ENCODE measurements around the gene LYSMD2.
A peak's percentile ranks its signal among the peaks of the same experiment; 100 is the strongest.
"Not testable (repeated sequence)": the region's sequence is repeated elsewhere in the genome, so short reads cannot be mapped to it uniquely, and the experiment has no call there.

Gene LYSMD2

GRCh38 chr15:51737522-51738305 lies at the start of gene LYSMD2:
LYSMD2 (minus strand) TSS chr15:51737655; CDS start chr15:51737622, 33 bp downstream.
- DNase-seq (ENCODE audit: low read depth): peak; percentile 62

GRCh38 chr15:51787130-51787529 lies 49.7 kb upstream of the LYSMD2 start:
- DNase-seq (ENCODE audit: low read depth): not testable (repeated sequence)

GRCh38 chr15:51783967-51784366 lies 46.5 kb upstream of the LYSMD2 start:
- DNase-seq (ENCODE audit: low read depth): no peak

GRCh38 chr15:51782357-51782896 lies 45.0 kb upstream of the LYSMD2 start:
- DNase-seq (ENCODE audit: low read depth): no peak

GRCh38 chr15:51781506-51781905 lies 44.1 kb upstream of the LYSMD2 start:
- no peak for DNase-seq (ENCODE audit: low read depth)

GRCh38 chr15:51780636-51781035 lies 43.2 kb upstream of the LYSMD2 start:
- no peak for DNase-seq (ENCODE audit: low read depth)

GRCh38 chr15:51776952-51777569 lies 39.6 kb upstream of the LYSMD2 start:
- peak; percentile 30 for DNase-seq (ENCODE audit: low read depth)

- DNase-seq (ENCODE audit: low read depth): no peak
Measured at GRCh38 chr15:51775967-51776816, 38.7 kb upstream of the LYSMD2 start.

- DNase-seq (ENCODE audit: low read depth): no peak
Measured at GRCh38 chr15:51774916-51775315, 37.5 kb upstream of the LYSMD2 start.

- no peak for DNase-seq (ENCODE audit: low read depth)
Measured at GRCh38 chr15:51771773-51772172, 34.3 kb upstream of the LYSMD2 start.

- DNase-seq (ENCODE audit: low read depth): no peak
Measured at GRCh38 chr15:51770902-51771301, 33.4 kb upstream of the LYSMD2 start.

- DNase-seq (ENCODE audit: low read depth): no peak
Measured at GRCh38 chr15:51768018-51768417, 30.6 kb upstream of the LYSMD2 start.

GRCh38 chr15:51766341-51766740 lies 28.9 kb upstream of the LYSMD2 start:
- DNase-seq (ENCODE audit: low read depth): no peak

- DNase-seq (ENCODE audit: low read depth): no peak
Measured at GRCh38 chr15:51765751-51766150, 28.3 kb upstream of the LYSMD2 start.

- no peak for DNase-seq (ENCODE audit: low read depth)
Measured at GRCh38 chr15:51760805-51761204, 23.4 kb upstream of the LYSMD2 start.

- no peak for DNase-seq (ENCODE audit: low read depth)
Measured at GRCh38 chr15:51759557-51760070, 22.2 kb upstream of the LYSMD2 start.

GRCh38 chr15:51758645-51759044 lies 21.2 kb upstream of the LYSMD2 start:
- DNase-seq (ENCODE audit: low read depth): no peak

GRCh38 chr15:51757450-51757849 lies 20.0 kb upstream of the LYSMD2 start:
- DNase-seq (ENCODE audit: low read depth): no peak

GRCh38 chr15:51756482-51756881 lies 19.0 kb upstream of the LYSMD2 start:
- no peak for DNase-seq (ENCODE audit: low read depth)

GRCh38 chr15:51755790-51756189 lies 18.3 kb upstream of the LYSMD2 start:
- no peak for DNase-seq (ENCODE audit: low read depth)

GRCh38 chr15:51754267-51754666 lies 16.8 kb upstream of the LYSMD2 start:
- DNase-seq (ENCODE audit: low read depth): no peak

- DNase-seq (ENCODE audit: low read depth): no peak
Measured at GRCh38 chr15:51752888-51753287, 15.4 kb upstream of the LYSMD2 start.
